HG03342 (cell line): ENCODE data around the gene TLE1.
"Not testable (repeated sequence)": the region's sequence is repeated elsewhere in the genome, so short reads cannot be mapped to it uniquely, and the experiment has no call there.

Experiments
- ATAC-seq: cut with Tn5 transposase; IDR thresholded peaks from one replicate; pipeline ENCODE4 v1.9.1; 2021; ENCODE audit warnings: mild to moderate bottlenecking, moderate library complexity; ENCODE audit not compliant: unreplicated experiment

TLE1 gene

DNA sequence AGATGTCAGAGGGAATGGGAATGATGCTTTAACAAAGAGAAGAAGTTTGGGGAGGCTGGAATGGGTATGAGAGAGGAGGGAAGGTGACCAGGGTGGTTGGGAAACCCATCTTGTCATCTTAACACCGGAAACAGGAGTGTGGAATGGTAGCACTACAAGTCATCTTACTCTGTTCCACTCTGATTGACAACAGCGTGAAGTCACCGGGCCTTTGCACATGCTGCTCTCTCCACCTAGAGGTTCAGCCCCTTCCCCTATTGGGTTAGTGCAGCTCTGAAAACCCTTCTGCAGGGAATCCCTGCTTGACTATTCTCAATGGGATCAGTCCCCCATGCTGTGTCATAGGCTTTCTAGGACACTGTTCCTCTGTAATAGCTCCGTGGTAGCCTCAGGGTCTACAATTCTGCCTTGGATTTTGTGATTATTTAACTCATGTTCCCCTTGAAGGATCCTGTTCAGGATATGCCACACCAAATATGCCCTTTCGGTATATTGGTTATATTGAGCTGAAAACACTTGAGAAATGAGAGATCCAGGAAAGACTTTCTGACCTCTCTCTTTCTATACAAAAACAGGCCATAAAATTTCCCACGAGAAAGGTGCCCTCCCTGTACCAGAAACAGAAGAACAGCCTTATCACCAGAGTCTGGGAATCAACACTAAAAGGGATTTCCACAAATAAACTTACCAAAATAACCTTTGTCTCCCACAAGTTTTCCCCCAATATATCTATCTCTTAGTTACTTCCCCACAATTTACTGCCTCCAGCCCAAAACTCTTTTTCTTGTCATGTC lies 86.3 kb downstream of the TLE1 start:
- ATAC-seq, result no peak

DNA sequence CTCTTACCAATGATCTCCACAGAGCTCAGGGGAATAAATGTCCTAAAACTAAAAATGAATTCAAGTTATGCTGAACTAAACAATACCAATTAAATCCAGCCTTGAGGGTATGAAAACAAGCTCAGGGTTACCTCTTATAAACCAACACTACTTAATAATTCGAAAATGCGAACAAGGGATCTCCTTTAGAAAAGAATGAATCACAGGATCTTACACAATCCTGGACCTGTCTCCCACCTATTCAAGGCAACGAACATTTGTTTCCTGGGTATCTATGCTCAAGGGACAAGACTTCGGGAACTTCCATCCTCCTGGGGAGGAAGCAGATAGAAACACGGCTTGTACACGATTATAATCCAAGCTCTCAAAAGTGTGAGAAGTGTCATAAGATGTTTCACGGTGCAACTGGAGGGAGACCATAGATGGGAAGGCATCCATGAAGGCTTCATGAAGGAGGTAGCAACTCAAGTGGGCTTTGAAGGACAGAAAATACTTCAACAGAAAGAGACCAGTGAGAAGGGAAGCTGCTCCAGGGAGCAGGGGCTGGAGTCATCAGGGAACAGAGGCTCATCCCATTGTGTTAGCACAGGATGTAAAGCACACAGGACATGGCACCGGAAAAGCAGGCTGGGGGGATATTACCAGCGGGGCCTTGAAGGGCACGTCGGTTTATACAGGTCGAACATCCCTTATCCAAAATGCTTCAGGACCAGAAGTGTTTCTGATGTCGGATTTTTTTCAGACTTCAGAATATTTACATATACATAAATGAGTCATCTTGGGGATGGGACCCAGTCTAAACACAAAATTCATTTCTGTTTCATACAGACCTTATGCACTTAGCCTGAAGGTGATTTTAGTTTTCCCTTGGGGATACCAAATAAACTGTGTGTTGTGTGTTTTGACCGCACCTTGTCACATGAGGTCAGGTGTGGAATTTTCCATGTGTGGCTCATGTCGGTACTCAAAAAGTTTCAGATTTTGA lies 87.4 kb downstream of the TLE1 start:
- ATAC-seq, result no peak

DNA sequence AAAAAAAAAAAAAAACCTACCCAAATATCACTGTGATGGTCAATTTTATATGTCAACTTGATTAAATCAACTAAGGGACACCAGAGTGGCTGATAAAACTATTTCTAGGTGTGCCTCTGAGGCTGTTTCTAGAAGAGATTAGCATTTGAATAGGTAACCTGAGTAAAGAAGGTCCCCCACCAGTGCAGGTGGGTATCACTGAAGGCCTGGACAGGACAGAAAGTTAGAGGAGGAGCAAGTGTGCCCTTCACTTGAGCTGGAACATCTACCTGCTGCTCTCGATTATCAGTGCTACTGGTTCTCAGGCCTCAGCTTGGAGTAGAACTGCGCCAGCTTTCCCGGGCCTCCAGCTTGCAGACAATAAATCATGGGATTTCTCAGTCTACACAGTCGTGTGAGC lies 88.7 kb downstream of the TLE1 start:
- no peak for ATAC-seq

DNA sequence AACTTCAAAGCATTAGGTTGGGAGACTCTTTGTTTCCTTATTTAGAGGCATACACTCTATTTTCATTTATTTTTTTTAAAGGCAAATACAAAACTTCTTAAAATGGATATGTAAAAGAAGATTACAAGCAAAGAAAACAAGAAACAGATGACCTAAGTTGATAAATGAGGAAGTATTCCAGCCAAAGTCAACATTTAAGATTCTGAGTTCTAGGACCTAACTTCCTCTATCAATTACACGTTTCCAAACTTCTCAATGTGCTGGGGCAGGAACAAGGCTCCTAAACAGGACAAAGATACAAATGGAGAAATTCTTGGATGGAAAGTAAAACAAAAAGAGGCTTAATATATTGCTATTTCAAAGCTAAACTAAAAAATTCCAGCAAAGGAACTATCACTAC lies 89.5 kb downstream of the TLE1 start:
- no peak for ATAC-seq

DNA sequence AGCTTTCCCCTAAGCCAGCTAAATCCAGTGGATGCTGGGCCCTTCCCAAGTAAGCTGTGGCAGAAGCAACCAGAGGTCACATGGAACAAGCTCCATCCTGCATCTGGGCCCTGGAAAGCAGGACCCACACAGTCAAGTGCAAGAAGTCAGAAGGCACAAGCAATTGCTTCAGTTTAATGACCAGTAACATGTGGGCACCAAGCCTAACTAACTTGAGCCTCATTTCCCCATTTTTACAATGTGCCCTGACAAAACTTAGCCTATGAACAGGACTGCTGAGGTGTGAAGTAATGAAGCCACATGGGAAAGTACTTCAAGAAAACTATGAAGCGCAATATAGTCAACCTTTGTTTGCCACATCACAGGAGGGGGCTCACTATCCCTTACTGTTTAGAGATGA lies 90.5 kb downstream of the TLE1 start:
- ATAC-seq, result no peak

DNA sequence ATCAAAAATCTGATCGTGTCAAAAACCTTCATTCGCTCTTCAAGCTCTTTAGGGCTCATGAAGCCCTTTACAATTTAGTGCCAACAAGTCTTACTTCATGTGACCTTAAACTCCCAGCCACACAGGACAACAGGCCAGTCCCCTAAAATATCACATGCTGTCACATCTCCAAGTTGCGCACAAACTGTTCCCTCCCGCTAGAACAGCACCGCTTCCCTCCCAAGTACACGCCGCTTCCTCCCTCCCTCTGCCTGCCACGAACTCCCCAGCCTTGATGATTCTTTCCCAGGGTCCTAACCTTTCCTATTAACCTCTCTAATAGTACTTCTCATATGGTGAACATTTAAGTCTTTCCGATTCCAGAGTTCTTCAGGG lies 91.2 kb downstream of the TLE1 start:
- ATAC-seq, result no peak

DNA sequence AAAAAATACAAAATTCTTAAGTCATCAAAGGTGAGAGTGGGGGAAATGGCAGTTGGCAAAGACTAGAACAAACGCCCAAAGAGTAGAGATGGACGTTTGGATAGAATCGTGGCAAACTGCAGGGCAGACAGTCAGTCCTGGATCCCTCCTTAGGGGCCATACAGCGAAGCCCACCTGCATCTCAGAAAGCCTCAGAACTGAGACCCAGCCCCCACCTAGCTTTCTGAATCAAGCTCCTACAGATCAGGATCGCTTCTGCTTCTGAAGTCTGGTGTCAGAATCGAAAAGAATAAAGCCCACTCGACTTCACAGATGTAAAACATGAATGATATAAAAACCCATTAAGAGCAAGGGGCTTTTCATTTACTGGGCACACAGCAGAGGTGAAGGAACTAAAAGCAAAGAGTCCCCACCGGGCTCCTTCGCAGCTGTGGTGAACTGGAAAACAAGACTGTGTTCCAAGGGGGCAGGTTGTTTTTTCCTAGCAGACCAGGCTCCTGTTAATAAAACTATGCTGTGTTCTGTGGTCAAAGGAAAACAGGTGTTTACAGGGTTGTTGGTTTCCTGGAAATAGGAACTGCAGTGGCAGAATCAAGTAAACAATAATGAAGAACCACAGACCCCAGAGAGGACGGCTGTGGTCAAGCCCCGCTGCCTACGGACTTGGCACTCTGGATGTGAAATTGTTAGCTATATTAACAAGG lies 91.8 kb downstream of the TLE1 start:
- ATAC-seq, result no peak

DNA sequence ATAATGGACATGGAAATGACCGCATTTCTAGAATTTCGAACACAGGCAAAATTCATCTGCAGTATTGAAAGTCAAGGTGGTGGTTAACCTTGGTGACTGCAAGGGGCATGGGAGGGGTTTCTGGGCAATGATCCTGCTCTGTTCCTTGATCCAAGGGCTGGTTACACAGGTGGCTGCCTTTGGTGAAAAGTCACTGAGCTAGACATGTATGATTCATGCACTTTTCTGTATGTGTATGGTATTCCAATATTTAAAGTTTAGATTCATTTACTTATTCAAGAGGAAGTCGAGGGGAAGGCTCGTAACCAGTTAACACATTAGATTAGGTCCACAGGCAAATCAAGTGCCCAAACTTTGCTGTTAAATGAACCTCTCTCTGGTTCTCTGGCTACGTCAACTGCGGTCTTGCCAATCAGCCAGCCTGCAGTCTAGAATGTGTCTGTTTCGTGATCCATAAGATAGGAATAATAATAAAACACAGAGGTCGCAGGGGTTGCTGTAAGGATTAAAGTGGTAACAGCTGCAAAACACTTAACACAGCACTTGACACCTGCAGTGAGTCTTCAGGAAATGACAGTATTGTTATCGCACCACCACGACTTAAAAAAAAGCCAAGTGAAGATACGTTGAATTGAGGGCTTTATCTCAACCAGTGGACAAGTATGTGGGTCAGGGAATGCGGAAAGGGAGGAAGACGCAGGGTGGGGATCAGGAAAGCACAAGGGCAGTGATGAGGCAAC lies 92.5 kb downstream of the TLE1 start:
- no peak for ATAC-seq

DNA sequence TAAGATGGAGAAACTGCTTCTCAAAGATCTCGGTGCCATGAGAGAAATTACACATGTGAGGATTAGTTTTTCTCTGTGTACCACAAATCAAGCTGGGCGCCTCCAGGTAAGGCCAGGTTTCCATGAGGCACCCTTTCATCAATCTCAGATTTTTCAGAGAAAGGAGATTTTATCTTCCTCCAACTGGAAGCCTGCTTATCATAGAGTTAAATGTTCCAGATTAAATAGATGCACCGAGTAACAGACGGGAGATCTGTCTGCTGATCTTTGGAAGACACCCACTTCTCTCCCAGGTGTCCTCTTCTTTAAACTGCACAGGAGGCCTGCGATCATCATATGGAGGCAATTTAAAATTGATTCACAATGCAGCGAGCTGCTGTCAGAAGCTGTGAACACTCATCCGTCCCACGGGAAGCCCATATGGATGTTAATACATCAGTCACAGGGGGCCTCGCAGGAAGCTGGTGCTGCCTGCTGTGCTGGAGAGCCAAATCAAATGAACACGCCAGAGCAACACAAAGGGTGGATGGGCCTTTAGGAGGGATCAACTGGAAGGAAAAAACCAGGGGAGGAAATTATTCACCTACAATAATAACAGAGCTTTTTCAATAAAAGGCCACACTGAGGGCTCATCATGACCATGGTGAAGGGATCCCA lies 93.3 kb downstream of the TLE1 start:
- no peak for ATAC-seq

DNA sequence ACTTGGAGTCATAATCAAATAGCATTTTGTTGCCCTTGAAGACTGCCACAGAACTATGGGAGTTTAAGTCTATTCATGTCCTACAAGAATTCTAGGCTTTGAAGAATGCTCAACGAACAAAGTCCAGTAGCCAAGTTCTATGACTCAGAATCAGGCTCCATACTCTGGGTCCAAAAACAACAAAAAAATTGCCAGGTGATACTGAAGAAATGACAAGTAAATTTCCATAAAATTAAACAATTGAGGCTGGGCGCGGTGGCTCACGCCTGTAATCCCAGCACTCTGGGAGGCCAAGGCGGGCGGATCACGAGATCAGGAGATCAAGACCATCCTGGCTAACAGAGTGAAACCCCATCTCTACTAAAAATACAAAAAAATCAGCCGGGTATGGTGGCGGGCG lies 94.1 kb downstream of the TLE1 start:
- not testable (repeated sequence) for ATAC-seq

DNA sequence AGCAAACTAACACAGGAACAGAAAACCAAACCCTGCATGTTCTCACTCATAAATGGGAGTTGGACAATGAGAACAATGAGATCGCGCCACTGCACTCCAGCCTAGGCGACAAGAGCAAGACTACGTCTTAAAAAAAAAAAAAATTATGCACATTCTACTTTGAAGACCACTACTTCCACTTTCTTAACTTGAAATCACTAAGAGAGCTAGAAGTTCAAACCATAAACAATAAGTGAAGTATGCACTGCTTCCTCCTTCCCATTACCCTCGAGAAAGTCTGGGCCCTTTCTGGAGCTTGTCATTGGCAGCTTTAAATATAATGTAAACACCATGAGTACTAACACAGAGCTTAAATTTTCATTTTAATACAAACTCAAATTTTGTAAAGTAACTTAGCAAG lies 94.9 kb downstream of the TLE1 start:
- no peak for ATAC-seq

DNA sequence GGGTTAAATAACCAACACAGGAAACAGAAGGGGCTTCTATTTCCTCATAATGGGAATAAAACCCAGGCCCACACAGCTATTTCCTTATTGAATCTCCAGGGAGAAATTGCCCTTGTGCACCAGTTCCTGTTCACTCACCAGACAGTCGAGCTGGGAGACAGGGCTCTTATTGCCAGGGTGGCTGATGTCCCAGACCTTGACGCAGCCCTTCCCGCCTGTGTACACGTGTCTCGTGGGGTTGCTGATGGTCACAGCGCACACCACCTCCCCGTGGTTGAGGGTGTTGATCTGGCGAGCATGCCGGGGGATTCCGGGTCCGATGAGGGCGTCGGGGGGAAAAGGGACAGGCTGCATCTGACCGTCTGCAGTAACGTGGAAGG lies 96.5 kb downstream of the TLE1 start:
- no peak for ATAC-seq

DNA sequence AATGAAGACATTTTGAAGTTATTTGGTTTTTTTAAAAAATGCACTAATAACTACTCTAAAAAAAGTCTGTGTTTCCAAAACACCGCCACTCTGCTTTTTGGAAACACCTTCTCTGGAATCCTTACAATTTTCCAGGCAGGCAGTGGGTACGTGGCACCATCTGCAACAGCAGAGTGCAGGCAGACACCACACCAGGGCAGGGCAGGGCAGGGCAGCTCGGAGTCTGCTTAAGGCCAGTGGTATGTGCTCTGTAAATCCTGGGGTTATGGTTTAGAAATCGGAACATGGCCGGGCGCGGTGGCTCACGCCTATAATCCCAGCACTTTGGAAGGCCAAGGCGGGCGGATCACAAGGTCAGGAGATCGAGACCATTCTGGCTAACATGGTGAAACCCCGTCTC lies 97.6 kb downstream of the TLE1 start:
- no peak for ATAC-seq

DNA sequence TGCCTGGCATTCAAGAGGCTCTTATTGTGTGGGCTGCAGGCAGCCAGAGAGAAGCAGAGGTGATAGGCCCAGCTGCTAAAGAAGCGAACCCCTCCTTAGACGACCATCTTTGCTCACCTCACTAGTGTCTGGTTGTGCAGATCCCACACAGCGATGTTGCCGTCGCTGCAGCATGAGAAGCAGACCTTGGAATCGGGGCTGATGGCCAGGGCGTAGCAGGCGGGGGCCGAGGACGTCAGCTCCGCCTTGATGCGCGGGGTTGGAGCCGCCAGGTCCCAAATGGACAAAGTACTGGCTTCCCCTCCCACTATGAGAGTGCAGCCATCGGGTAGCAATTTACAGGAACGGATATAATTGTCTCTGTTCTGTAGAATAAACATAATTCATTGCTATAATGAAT lies 98.7 kb downstream of the TLE1 start:
- no peak for ATAC-seq

DNA sequence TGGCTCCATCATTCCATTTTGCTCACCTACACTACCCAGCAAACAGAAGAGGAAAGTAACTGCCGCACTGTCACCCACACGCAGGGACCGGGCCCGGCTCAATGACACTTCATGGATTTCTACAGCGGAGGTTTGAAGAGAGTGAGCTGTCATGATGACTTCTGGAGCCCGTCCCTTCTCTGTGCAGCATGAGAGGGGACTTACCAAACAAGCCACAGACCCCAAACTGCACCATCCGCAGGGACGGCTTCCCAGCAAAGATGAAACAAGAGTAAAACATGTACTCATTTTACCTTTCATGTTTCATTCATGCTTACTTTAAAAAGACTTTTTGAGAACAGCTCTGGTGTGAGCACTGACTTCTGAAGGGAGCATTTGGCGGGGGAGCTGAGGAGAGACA lies 99.5 kb downstream of the TLE1 start:
- ATAC-seq, result no peak

DNA sequence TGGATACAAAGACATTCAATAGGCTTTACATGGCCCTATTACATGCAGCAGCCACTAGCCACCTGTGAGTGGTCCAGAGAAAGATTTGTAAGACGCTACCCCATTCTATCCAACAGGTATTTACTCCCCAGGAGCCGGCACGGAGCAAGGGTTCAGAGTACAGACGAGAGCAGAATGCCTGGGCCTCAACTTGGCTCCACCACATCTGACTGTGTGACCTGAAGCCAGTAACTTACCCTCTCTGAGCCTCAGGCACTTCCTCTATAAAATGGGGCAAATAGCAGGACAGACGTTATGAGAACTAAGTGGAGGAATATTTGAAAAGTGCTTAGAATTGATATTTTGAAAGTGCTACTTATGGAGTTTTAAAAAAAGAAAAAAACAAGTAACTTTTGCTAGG lies 100.0 kb downstream of the TLE1 start:
- ATAC-seq, result no peak

DNA sequence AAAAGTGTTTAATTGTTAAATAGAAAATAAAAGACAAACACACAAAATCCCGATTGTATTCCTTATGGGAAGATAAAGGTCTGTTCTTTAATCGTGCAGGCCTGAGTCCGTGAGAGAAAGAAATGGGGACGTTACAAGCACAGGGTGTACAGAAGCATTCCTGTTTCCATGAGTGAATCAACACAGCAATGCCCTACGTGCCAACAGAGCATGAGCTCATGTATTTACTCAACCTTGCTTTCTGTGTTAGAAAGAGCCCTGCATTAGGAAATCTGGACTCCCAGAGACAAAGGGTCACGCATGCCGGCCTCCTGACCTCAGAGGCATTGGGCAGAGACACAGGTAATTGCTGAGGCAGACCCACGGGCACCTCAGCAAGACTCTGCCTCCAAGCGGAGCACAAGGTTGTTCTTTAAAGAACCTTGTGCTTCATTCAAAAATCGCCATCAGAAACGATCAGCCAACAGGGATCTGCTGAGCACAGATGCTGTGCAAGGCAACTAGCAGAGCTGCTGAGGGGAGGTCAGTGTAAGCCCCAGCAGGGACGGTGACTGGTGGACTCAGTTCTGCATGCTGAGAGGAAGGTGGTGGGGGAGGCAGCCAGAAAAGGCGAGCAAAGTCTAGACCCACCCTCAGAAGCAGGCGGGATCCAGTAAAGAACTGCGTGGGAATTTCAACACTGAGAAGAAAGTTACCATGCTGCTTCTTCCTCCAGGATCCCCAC lies 101.0 kb downstream of the TLE1 start:
- ATAC-seq, result no peak

DNA sequence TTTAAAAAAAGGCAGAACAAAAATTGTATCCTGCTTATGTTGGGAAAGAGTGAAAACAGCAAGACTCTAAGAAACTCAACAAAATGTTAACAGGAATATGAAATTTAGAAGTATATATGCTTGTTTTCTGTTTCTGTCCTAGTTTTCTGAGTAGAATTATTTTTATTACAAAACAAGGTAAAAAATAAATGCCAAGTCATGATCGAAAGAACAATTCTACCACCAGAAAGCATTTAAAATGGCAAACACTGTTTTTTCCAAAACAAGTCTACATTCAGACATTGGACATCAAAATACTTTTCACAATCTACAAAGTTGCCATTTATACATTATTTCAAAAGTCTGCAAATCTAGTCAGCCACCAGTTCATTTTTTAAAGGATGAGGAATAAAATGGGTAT lies 102.6 kb downstream of the TLE1 start:
- ATAC-seq, result no peak

DNA sequence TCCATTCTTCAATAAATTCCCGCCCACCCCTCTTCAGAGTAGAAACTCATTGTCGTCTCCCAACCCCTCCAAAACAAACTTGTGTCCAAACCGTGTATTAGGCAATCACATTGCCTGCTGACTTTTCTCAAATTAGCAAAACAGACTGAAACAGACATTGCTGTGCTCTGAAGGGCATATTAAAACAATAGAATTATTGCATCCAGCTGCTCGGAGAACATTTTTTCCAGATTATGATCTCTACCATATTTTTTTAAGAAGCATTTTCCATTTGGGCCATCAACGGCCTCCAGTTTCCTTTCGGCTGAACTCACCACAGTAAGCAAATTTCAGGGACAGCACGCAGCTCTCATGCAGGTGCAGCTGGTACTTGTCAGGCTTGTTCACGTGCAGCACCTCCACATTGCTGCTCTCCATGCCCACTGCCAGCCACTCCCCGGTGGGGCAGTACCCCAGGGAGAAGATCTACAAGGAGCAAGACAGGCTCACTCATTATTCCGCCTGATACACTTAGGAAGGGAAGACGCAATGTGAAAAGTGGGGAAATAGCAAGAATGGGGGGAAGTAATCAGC lies 104.1 kb downstream of the TLE1 start:
- no peak for ATAC-seq
